KMS-11 (cell line): ENCODE measurements around the gene AXDND1.

ENCODE experiments used
- H2AFZ ChIP-seq: fragments of 200-600 bp; sonication (generic); 2 replicates; pipeline ENCODE4 v1.6.1; 2016; ENCODE audit warnings: antibody characterized with exemption, mixed run types, low read depth
- H3K27ac ChIP-seq: fragments of 200-600 bp; sonication (generic); 2 replicates; pipeline ENCODE4 v1.6.1; 2016; ENCODE audit warnings: mild to moderate bottlenecking, mixed run types
- H3K27me3 ChIP-seq: fragments of 200-600 bp; sonication (generic); 2 replicates; pipeline ENCODE4 v1.6.1; 2017; ENCODE audit warnings: mild to moderate bottlenecking, low read depth, mixed run types, moderate library complexity; ENCODE audit not compliant: insufficient read depth
- H3K36me3 ChIP-seq: fragments of 200-600 bp; sonication (generic); 2 replicates; pipeline ENCODE4 v1.6.1; 2017; ENCODE audit warnings: mild to moderate bottlenecking, mixed run types; ENCODE audit not compliant: insufficient read depth
- H3K4me1 ChIP-seq: fragments of 200-600 bp; sonication (generic); 2 replicates; pipeline ENCODE4 v1.6.1; 2016; ENCODE audit warnings: mild to moderate bottlenecking, low read depth, mixed run types; ENCODE audit not compliant: poor library complexity, severe bottlenecking
- H3K4me2 ChIP-seq: fragments of 200-600 bp; sonication (generic); 2 replicates; pipeline ENCODE4 v1.7.0; 2016; ENCODE audit warnings: mild to moderate bottlenecking, mixed run types
- H3K4me3 ChIP-seq: fragments of 200-600 bp; sonication (generic); IDR thresholded peaks from 2 replicates; pipeline ENCODE4 v1.6.1; 2017; ENCODE audit warnings: low read depth, low read length, mixed read lengths; ENCODE audit not compliant: insufficient read depth
- H3K79me2 ChIP-seq: fragments of 200-600 bp; sonication (generic); 2 replicates; pipeline ENCODE4 v1.6.1; 2016; ENCODE audit warnings: low read depth, mixed run types; ENCODE audit not compliant: insufficient read depth
- H3K9ac ChIP-seq: fragments of 200-600 bp; sonication (generic); 2 replicates; pipeline ENCODE4 v1.6.1; 2016; ENCODE audit warnings: mild to moderate bottlenecking, mixed run types
- H4K20me1 ChIP-seq: fragments of 200-600 bp; sonication (generic); 2 replicates; pipeline ENCODE4 v1.6.1; 2016; ENCODE audit warnings: mild to moderate bottlenecking, mixed run types; ENCODE audit not compliant: insufficient read depth
- TF ChIP-seq, protein P1 (sequence below): fragments of 200-600 bp; sonication (generic); conservative IDR thresholded peaks from 2 replicates; pipeline ENCODE4 v1.6.1; 2017; ENCODE audit warnings: low read depth, mild to moderate bottlenecking, antibody characterized with exemption, low read length, moderate library complexity, mixed read lengths

AXDND1 gene

GRCh38 chr1:179591592-179592580 is 226.1 kb downstream of the AXDND1 start, which contains the start of gene TDRD5:
TSS of gene TDRD5 (plus strand) at chr1:179591832. CDS start at chr1:179592616, 784 bp downstream.
- Histone ChIP-seq H4K20me1 (no peaks in the 10 kb centered on the region), H2AFZ (no peak within 1 kb of the TSS), H3K4me2 (no peak within 1 kb of the TSS), H3K4me1 (no peaks in the 10 kb centered on the region), H3K27ac (no peak within 1 kb of the TSS), H3K36me3 (no peaks in the 10 kb centered on the region), H3K27me3 (no peaks in the 10 kb centered on the region), H3K4me3 (no peak within 1 kb of the TSS), H3K9ac (no peak within 1 kb of the TSS), H3K79me2 (no peaks in the 10 kb centered on the region)
- TF ChIP-seq, protein P1, sequence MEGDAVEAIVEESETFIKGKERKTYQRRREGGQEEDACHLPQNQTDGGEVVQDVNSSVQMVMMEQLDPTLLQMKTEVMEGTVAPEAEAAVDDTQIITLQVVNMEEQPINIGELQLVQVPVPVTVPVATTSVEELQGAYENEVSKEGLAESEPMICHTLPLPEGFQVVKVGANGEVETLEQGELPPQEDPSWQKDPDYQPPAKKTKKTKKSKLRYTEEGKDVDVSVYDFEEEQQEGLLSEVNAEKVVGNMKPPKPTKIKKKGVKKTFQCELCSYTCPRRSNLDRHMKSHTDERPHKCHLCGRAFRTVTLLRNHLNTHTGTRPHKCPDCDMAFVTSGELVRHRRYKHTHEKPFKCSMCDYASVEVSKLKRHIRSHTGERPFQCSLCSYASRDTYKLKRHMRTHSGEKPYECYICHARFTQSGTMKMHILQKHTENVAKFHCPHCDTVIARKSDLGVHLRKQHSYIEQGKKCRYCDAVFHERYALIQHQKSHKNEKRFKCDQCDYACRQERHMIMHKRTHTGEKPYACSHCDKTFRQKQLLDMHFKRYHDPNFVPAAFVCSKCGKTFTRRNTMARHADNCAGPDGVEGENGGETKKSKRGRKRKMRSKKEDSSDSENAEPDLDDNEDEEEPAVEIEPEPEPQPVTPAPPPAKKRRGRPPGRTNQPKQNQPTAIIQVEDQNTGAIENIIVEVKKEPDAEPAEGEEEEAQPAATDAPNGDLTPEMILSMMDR = no peak

DNA sequence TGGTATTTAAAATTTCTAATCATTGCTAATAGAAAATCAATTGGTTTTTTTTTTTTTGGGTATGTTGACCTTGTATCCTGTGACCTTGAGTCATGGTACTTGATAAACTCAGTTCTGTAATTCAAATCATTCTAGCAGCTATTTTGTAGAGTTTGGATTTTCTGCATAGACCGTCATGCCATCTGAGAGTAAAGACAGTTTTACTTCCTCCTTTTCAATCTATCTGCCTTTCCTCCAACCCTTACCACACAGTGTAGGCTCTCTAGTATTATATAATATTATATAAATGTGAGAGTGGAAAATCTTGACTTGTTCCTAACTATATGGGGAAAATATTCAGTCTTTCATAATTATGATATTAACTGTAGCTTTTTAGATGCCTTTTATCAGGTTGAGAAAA is 232.9 kb downstream of the AXDND1 start:
- H3K9ac ChIP-seq = no peak overlapping the region

DNA sequence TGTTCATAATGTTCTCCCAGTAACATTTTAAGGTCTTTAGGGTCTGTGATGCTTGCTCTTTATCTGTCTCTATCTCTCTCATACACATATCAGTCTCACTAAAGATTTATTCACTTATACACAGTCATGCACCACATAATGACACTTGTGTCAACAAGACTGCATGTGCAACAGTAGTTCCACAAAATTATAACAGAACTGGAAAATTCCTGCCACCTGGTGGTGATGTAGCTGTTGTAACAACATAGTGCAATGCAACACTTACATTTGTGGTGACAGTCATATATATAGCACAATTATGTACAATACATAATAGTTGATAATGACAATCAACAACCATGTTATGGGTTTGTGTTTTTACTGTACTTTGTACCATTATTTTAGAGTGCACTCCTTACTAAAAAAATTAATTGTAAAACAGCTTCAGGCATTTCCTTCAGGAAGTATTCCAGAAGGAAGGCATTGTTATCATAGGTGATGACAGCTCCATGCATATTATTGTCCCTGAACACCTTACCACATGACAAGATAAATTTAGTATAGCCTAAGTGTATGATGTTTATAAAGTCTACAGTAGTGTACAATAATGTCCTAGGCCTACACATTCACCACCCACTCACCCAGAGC is 234.0 kb downstream of the AXDND1 start:
- H3K79me2 ChIP-seq = no peaks in the 10 kb centered on the region
- no peak overlapping the region for H3K4me3 ChIP-seq
- H2AFZ ChIP-seq = no peak overlapping the region
- TF ChIP-seq, protein P1 = peak; percentile 75
- no peaks in the 10 kb centered on the region for H3K4me1 ChIP-seq
- no peaks in the 10 kb centered on the region for H3K27me3 ChIP-seq
- H3K4me2 ChIP-seq = no peak overlapping the region
- no peak overlapping the region for H3K9ac ChIP-seq
- no peaks in the 10 kb centered on the region for H4K20me1 ChIP-seq
- H3K27ac ChIP-seq = no peak overlapping the region
- no peaks in the 10 kb centered on the region for H3K36me3 ChIP-seq

More for the DNA sequence above, 232.9 kb downstream of the AXDND1 start:
- H3K4me1 ChIP-seq = no peaks in the 10 kb centered on the region
- H3K36me3 ChIP-seq = no peaks in the 10 kb centered on the region
- no peak overlapping the region for H2AFZ ChIP-seq
- H3K27ac ChIP-seq = no peak overlapping the region
- H3K79me2 ChIP-seq = no peaks in the 10 kb centered on the region
- H4K20me1 ChIP-seq = no peaks in the 10 kb centered on the region
- TF ChIP-seq, protein P1 = no peak
- H3K27me3 ChIP-seq = no peaks in the 10 kb centered on the region
- no peak overlapping the region for H3K4me2 ChIP-seq
- no peak overlapping the region for H3K4me3 ChIP-seq

- no peak overlapping the region for H3K4me3 ChIP-seq
- H3K27ac ChIP-seq = no peak overlapping the region
- no peaks in the 10 kb centered on the region for H3K79me2 ChIP-seq
- H3K9ac ChIP-seq = no peak overlapping the region
- H3K4me1 ChIP-seq = no peaks in the 10 kb centered on the region
- no peak overlapping the region for H3K4me2 ChIP-seq
- no peaks in the 10 kb centered on the region for H4K20me1 ChIP-seq
- H3K36me3 ChIP-seq = no peaks in the 10 kb centered on the region
- no peaks in the 10 kb centered on the region for H3K27me3 ChIP-seq
- no peak overlapping the region for H2AFZ ChIP-seq
- TF ChIP-seq, protein P1 = no peak
These were observed 235.3 kb downstream of the AXDND1 start for GRCh38 chr1:179601093-179601492.
